H1 (cell line): ENCODE data around the gene WDR64. TPM values are rescaled to one million over a fixed set of nuclear protein-coding genes. Genes with fewer than 3 reads are reported as not detected.

Experiments
- RXRA ChIP-seq: IDR thresholded peaks from 2 replicates; pipeline ENCODE4 v1.6.1; 2011; ENCODE audit warnings: low read depth, mild to moderate bottlenecking, low read length, moderate library complexity; ENCODE audit not compliant: insufficient read depth
- TAF1 ChIP-seq: IDR thresholded peaks from 2 replicates; pipeline ENCODE4 v1.6.1; 2011; ENCODE audit warnings: mild to moderate bottlenecking, low read depth, low read length
- polyA plus RNA-seq, 7 experiments: library from polyadenylated mRNA; depleted of rRNA in 3 of 7; stranded (reverse) in 5 of 7; unstranded in 2 of 7; fragments of >200 nt in 5 of 7; fragments of 200-250 nt in 2 of 7; gene quantifications; 1 replicate in 5 of 7; 2 replicates in 1 of 7; 4 replicates in 1 of 7; pipeline versions ENCODE4 v1.2.1 to v1.2.3, GENCODE V29; 2011 to 2013; ENCODE audit warnings: missing spikeins in 2 of 7, mixed read lengths in 2 of 7
- total RNA-seq: library from RNA; stranded (reverse); fragmentation: NEBNext Ultra II Directional; extraction: Animal tissue kit (Norgen Biotek cat#: 25700); gene quantifications from 2 replicates; pipeline ENCODE4 v1.2.1, GENCODE V29; 2021
- TF ChIP-seq, protein P1 (sequence below): IDR thresholded peaks from 2 replicates; pipeline ENCODE4 v1.6.1; 2012; ENCODE audit warnings: low read length, inconsistent platforms

Gene WDR64
- total and polyA plus RNA-seq, 2 of the 8 experiments (the other 6 are each of a cell fraction or from before 2014, with no cell fraction given) = 0.02 TPM; not detected in 1

DNA sequence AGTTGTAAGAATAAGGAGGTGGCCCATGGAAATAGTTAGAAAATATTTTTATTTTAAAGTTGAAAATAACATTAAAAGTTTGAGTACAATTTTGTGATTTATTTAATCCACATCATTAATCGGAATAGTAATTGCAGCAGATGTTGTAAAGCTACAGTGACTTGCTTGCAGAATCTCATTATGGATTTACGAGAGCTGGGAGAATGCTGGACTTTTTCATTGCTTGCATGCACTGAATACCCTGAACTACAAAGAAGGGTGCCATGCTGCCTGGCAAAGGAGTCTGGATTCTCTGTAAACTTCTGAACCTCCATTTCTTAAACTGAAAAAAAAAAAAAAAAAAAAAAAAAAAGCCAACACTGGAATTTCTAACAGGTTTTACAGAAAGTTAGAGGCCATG, 26.5 kb downstream of the WDR64 start (continued):
- TF ChIP-seq, protein P1, sequence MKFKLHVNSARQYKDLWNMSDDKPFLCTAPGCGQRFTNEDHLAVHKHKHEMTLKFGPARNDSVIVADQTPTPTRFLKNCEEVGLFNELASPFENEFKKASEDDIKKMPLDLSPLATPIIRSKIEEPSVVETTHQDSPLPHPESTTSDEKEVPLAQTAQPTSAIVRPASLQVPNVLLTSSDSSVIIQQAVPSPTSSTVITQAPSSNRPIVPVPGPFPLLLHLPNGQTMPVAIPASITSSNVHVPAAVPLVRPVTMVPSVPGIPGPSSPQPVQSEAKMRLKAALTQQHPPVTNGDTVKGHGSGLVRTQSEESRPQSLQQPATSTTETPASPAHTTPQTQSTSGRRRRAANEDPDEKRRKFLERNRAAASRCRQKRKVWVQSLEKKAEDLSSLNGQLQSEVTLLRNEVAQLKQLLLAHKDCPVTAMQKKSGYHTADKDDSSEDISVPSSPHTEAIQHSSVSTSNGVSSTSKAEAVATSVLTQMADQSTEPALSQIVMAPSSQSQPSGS = no peak
- TF ChIP-seq RXRA (no peak), TAF1 (no peak)
